T-cell (primary cell): ENCODE measurements around the gene PRDM12. TPM values are rescaled to one million over a fixed set of nuclear protein-coding genes. Genes with fewer than 3 reads are reported as not detected.

Experiments used
- ATAC-seq, 4 experiments: fragments of 200-7000 bp in 3 of 4; fragments of 150-1000 bp in 1 of 4; cut with Tn5 transposase; replicated peaks in 1 of 4; 1 replicate in 3 of 4; 2 replicates in 1 of 4; pipeline ENCODE4 v1.10.0; 2021; ENCODE audit warnings: moderate library complexity in 3 of 4, mild to moderate bottlenecking in 2 of 4, moderate number of reproducible peaks in 1 of 4
- CTCF ChIA-PET, 2 donors: fragments of 300-600 bp; sonication (Branson Sonifier 250); formaldehyde crosslinking; loops; one replicate each; lab custom pipeline; 2022; ENCODE audit warnings: antibody characterized with exemption in 2 of 2; lab: Charles Lee
- POLR2A ChIA-PET, 2 donors: fragments of 300-600 bp; sonication (Branson Sonifier 250); formaldehyde crosslinking; loops; one replicate each; lab custom pipeline; 2022; ENCODE audit warnings: antibody characterized with exemption in 2 of 2; lab: Charles Lee
- DNase-seq, 35 experiments: peaks; one replicate each; pipeline versions ENCODE4 v3.0.0 to v3.0.0-alpha.2; 2013 to 2023
- H3K27ac ChIP-seq: one replicate; pipeline ENCODE4 v1.5.1; 2013; ENCODE audit warnings: low read length
- H3K27me3 ChIP-seq, 2 experiments: replicated peaks in 1 of 2; 1 replicate in 1 of 2; 2 replicates in 1 of 2; pipeline versions ENCODE4 v1.6.1 to v1.7.0; 2013; ENCODE audit warnings: low read length in 1 of 2, mixed read lengths in 1 of 2; ENCODE audit not compliant: control insufficient read depth in 2 of 2, insufficient read depth in 2 of 2; ENCODE audit errors: extremely low read depth in 1 of 2
- H3K36me3 ChIP-seq, 2 donors: 1 replicate in 1 of 2; 2 replicates in 1 of 2; pipeline versions ENCODE4 v1.6.1 to v1.7.0; 2013; ENCODE audit warnings: low read length in 1 of 2; ENCODE audit not compliant: control insufficient read depth in 2 of 2, insufficient read depth in 1 of 2; ENCODE audit errors: extremely low read depth in 1 of 2
- H3K4me1 ChIP-seq, 2 experiments: 1 replicate in 1 of 2; 2 replicates in 1 of 2; pipeline versions ENCODE4 v1.6.1 to v1.7.0; 2013; ENCODE audit warnings: low read length in 2 of 2, mixed read lengths in 1 of 2; ENCODE audit not compliant: insufficient read depth in 2 of 2, control insufficient read depth in 1 of 2; ENCODE audit errors: extremely low read depth in 1 of 2
- H3K4me3 ChIP-seq, 2 donors: 1 replicate in 1 of 2; 2 replicates in 1 of 2; pipeline versions ENCODE4 v1.5.1 to v1.7.0; 2013; ENCODE audit warnings: mild to moderate bottlenecking in 2 of 2, low read length in 1 of 2, moderate library complexity in 1 of 2; ENCODE audit not compliant: control insufficient read depth in 1 of 2; ENCODE audit errors: extremely low read depth in 1 of 2
- H3K9me3 ChIP-seq: 2 replicates; pipeline ENCODE4 v1.7.0; 2013
- H3K27ac Mint-ChIP-seq, 2 donors: one replicate each; pipeline ENCODE4 v1.8.0; 2020 to 2021; ENCODE audit warnings: mild to moderate bottlenecking in 2 of 2, mixed read lengths in 2 of 2
- H3K27me3 Mint-ChIP-seq, 2 donors: one replicate each; pipeline ENCODE4 v1.8.0; 2021 to 2022; ENCODE audit warnings: mixed read lengths in 2 of 2
- H3K36me3 Mint-ChIP-seq: one replicate; pipeline ENCODE4 v1.8.0; 2021; ENCODE audit warnings: mixed read lengths
- H3K4me1 Mint-ChIP-seq, 3 donors: one replicate each; pipeline ENCODE4 v1.8.0; 2020 to 2022; ENCODE audit warnings: mixed read lengths in 3 of 3, mild to moderate bottlenecking in 1 of 3
- H3K4me3 Mint-ChIP-seq, 3 donors: one replicate each; pipeline ENCODE4 v1.8.0; 2020 to 2022; ENCODE audit warnings: mild to moderate bottlenecking in 3 of 3, mixed read lengths in 3 of 3, moderate library complexity in 3 of 3
- H3K9me3 Mint-ChIP-seq, 3 donors: one replicate each; pipeline ENCODE4 v1.8.0; 2020 to 2022; ENCODE audit warnings: mixed read lengths in 3 of 3
- WGBS: methylation state at CpG from one replicate; pipeline ENCODE4 v1.1.5; 2013; ENCODE audit warnings: missing lambda C conversion rate; ENCODE audit not compliant: insufficient coverage; 5-methylcytosine and 5-hydroxymethylcytosine counted together
- total RNA-seq, 35 experiments: library from RNA in 6 of 35; stranded (reverse) in 6 of 35; fragments of 120-200 nt in 1 of 35; gene quantifications; one replicate each; pipeline versions ENCODE4 v1.2.1 to v1.2.4 and lab custom pipeline; 2013 to 2026

PRDM12 gene
- total RNA-seq = under 1 TPM in 3 of 5 donors, not detected in 2; 0.13 to 0.19 (median 0.16) TPM
- 0.04 TPM for total RNA-seq (2013)
- 0 to 0.14 (median 0.06) reads per million in 29 experiments for total RNA-seq (lab: John Stamatoyannopoulos, UW)

DNA sequence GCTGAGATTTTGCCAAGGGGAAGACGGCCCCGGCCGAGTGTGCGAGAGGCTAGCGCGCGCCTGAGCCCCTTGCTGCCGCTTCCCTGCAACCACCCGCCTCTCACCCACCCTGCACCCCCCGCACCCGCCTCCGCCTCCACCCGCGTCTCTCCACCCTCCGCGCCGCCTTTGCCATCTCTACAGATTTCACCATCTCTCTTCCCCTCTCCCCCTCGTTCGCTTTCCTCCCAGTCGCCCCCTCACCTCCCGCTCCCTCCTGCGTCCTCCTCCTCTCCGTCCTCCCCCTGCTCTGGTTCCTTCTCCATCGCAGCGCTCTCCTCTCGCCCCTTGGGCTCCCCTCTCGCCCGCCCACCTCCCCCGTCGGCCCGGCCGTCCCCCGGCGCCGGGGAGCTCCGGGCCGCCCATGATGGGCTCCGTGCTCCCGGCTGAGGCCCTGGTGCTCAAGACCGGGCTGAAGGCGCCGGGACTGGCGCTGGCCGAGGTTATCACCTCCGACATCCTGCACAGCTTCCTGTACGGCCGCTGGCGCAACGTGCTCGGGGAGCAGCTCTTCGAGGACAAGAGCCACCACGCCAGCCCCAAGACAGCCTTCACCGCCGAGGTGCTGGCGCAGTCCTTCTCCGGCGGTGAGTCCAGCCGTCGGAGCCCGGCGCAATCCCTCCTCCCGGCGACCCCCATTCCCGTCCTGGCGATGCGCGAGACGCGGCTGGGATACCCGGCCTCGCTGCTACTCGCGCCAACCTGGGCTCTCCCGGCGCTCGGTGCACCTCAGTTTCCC lies at the start of gene PRDM12:
TSS of gene PRDM12 (plus strand) at position 344 of the 778 bp plus-strand sequence. CDS start at position 404, 60 bp downstream.
- H3K36me3 ChIP-seq = no peaks in the 10 kb centered on the region
- Mint-ChIP-seq H3K27ac (peak within 1 kb of the TSS in 1 of 2 donors; percentile 41), H3K4me3 (peak within 1 kb of the TSS in 2 of 3 donors; percentile 54 to 85), H3K27me3 (peaks cover 32 to 66% of the 10 kb centered on the region in 2 donors), H3K36me3 (no peaks in the 10 kb centered on the region), H3K9me3 (no peaks in the 10 kb centered on the region), H3K4me1 (peaks cover 20 to 35% (median 35%) of the 10 kb centered on the region in 3 donors)
- no peak within 1 kb of the TSS for H3K27ac ChIP-seq
- ATAC-seq (no peak), DNase-seq (no peak)
- POLR2A ChIA-PET = interaction anchor here in 1 of 2 donors (0.5 to 0.6 kb wide), 2 partner anchors 8 to 420 kb away, joined by 3 to 14 read pairs; no protein-coding TSS in a partner anchor
- H3K4me3 ChIP-seq = peak within 1 kb of the TSS in 1 of 2 donors; percentile 32
- peaks cover 2 to 61% of the 10 kb centered on the region in 2 experiments for H3K4me1 ChIP-seq
- 6% methylated on average over 55 of the region's 76 CpGs for WGBS
- peaks cover 13 to 92% of the 10 kb centered on the region in 2 experiments for H3K27me3 ChIP-seq
- no peaks in the 10 kb centered on the region for H3K9me3 ChIP-seq
- CTCF ChIA-PET = no interaction called here

DNA sequence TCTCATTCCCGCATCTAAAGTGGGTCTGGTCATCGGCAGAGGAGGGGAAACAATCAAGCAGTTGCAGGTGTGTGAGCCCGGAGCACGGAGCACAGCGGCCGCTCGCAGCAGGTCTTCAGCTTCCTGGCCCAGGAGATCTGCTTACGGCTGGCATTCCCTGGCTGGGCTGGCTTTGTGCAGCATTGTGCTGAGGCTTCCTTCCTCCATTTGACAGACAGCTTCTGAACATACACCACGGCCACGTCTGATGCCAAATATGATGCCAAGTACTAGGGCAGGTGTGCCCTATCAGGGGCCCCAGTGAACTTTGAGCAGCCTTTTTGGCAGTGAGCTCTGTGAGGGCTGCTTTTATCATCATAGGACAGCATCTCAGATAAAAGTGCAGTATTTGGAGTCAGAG lies 47.9 kb upstream of the PRDM12 start:
- no peak overlapping the region for H3K4me3 ChIP-seq
- no peak overlapping the region for H3K27ac Mint-ChIP-seq
- H3K36me3 ChIP-seq = peaks cover 18 to 91% of the 10 kb centered on the region in 2 donors
- H3K4me1 ChIP-seq = no peaks in the 10 kb centered on the region
- DNase-seq (no peak), ATAC-seq (no peak)
- ChIA-PET POLR2A (no interaction called here), CTCF (no interaction called here)
- H3K27me3 ChIP-seq = no peaks in the 10 kb centered on the region
- WGBS = 98% methylated on average over 8 of the region's 10 CpGs
- no peaks in the 10 kb centered on the region for H3K9me3 Mint-ChIP-seq
- H3K27ac ChIP-seq = no peak overlapping the region
- H3K27me3 Mint-ChIP-seq = no peaks in the 10 kb centered on the region
- no peak overlapping the region for H3K4me3 Mint-ChIP-seq
- H3K4me1 Mint-ChIP-seq = no peaks in the 10 kb centered on the region
- H3K36me3 Mint-ChIP-seq = peaks cover 65% of the 10 kb centered on the region
- no peaks in the 10 kb centered on the region for H3K9me3 ChIP-seq

DNA sequence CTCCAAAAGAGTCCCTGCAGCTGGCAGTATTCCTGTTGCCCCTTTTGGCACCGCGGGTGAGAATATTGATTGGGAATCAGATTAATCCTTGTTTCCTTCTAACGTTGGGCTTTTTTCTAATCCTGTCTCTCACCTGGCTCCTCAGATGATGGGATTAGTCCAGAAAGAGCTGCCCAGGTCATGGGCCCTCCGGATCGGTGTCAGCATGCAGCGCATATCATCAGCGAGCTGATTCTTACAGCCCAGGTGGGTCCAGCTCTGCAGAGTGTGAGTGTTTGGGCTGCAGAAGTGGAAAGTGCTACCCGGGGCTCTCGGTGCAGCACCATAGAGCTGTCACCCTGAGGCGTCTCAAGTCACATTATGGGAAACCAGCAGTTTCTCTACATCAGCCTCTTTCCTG lies 40.9 kb upstream of the PRDM12 start:
- no peak for ATAC-seq
- Histone ChIP-seq H3K27me3 (no peaks in the 10 kb centered on the region), H3K36me3 (peaks cover 18 to 87% of the 10 kb centered on the region in 2 donors), H3K4me3 (no peak overlapping the region), H3K27ac (no peak overlapping the region), H3K9me3 (no peaks in the 10 kb centered on the region), H3K4me1 (no peaks in the 10 kb centered on the region)
- no peak overlapping the region for H3K27ac Mint-ChIP-seq
- POLR2A ChIA-PET = no interaction called here
- DNase-seq = no peak
- peaks cover 57% of the 10 kb centered on the region for H3K36me3 Mint-ChIP-seq
- no peaks in the 10 kb centered on the region for H3K4me1 Mint-ChIP-seq
- 100% methylated on average over 7 of the region's 10 CpGs for WGBS
- H3K9me3 Mint-ChIP-seq = no peaks in the 10 kb centered on the region
- no peak overlapping the region for H3K4me3 Mint-ChIP-seq
- H3K27me3 Mint-ChIP-seq = no peaks in the 10 kb centered on the region
- CTCF ChIA-PET = no interaction called here

DNA sequence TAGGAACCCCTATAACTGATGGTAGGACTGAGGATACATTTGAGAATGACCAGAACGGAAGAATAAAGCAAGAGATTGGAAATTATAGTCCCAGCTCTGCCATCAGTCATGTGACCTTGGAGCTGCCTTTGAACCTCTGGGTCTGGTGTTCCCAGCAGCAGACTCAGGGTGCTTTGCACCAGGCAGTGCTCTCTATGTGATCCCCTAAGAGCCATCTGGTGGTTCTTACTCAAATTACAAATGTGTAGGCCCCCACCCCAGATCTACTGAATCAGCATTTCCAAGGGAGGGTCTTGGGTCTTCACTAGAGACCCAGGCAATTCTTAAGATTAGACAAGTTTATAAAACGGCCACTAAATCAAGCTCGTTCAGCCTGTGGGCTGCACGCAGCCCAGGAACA lies 40.2 kb upstream of the PRDM12 start:
- Histone ChIP-seq H3K36me3 (peaks cover 18 to 83% of the 10 kb centered on the region in 2 donors), H3K4me1 (no peaks in the 10 kb centered on the region), H3K27me3 (no peaks in the 10 kb centered on the region), H3K9me3 (no peaks in the 10 kb centered on the region), H3K4me3 (no peak overlapping the region), H3K27ac (no peak overlapping the region)
- no peaks in the 10 kb centered on the region for H3K27me3 Mint-ChIP-seq
- ATAC-seq (no peak), DNase-seq (no peak)
- WGBS = 86% methylated on average over 2 of the region's 4 CpGs
- no peak overlapping the region for H3K4me3 Mint-ChIP-seq
- CTCF ChIA-PET = no interaction called here
- no peak overlapping the region for H3K27ac Mint-ChIP-seq
- POLR2A ChIA-PET = no interaction called here
- H3K4me1 Mint-ChIP-seq = no peaks in the 10 kb centered on the region
- H3K36me3 Mint-ChIP-seq = peaks cover 57% of the 10 kb centered on the region
- H3K9me3 Mint-ChIP-seq = no peaks in the 10 kb centered on the region

DNA sequence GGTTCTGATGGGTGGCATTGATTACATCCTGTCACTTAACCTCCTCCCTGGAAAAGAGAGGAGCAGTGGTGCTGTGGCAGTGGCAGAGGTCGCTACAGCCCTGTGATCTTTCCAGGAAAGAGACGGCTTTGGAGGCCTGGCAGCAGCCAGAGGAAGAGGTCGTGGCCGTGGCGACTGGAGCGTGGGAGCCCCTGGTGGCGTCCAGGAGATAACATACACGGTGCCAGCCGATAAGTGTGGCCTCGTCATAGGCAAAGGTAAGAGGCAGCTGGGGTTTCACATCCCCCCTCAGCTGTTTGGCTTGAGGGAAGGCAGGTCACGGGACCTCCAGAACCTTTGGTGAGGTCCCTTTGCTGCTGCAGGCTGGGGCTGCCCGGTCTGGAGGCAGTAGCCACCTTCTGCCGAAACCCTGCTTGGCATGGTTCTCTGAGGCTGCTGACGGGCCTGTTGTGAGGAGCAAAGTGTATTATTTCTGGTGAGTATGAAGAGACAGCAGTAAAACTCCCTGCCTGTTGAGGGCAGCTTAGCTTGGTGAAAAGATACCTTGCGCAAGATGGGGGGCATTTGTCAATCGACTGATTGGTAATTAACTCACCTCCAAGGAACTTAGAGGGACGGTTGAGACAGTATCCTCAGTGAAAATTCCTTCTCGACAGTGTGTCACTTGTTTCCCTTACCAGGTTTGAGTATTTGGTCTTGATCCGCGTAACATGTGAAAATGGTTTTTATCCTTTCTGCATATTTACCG lies 38.0 kb upstream of the PRDM12 start:
- peaks cover 13 to 82% of the 10 kb centered on the region in 2 donors for H3K36me3 ChIP-seq
- no peaks in the 10 kb centered on the region for H3K9me3 ChIP-seq
- H3K36me3 Mint-ChIP-seq = peaks cover 52% of the 10 kb centered on the region
- ChIA-PET CTCF (no interaction called here), POLR2A (no interaction called here)
- DNase-seq (no peak), ATAC-seq (no peak)
- no peaks in the 10 kb centered on the region for H3K4me1 Mint-ChIP-seq
- no peaks in the 10 kb centered on the region for H3K27me3 Mint-ChIP-seq
- no peak overlapping the region for H3K27ac ChIP-seq
- no peaks in the 10 kb centered on the region for H3K27me3 ChIP-seq
- no peak overlapping the region for H3K4me3 ChIP-seq
- H3K4me1 ChIP-seq = no peaks in the 10 kb centered on the region
- H3K9me3 Mint-ChIP-seq = no peaks in the 10 kb centered on the region
- H3K27ac Mint-ChIP-seq = no peak overlapping the region
- no peak overlapping the region for H3K4me3 Mint-ChIP-seq
- WGBS = 94% methylated on average over 14 of the region's 21 CpGs

DNA sequence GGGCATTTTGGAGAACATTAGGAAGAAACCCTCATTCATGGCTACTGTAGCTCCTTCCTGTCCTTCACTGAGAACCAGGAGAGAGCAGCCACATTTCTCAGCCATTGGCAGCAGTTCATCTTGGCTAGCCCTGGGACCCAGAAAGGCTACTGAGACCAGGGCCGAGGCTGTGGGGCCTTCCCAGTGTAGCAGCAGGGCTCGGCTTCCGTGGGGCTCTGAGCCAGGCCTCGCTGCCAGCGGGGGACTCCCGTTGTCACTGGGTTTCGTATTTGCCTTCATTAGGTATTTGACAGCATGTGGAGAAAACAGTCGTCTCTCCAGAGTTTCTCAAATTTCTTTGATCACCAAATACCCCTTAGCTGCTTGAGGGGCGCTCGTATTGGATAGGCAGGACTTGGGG lies 37.3 kb upstream of the PRDM12 start:
- H3K36me3 Mint-ChIP-seq = peaks cover 58% of the 10 kb centered on the region
- CTCF ChIA-PET = no interaction called here
- WGBS = 95% methylated on average over 4 of the region's 10 CpGs

More for the DNA sequence above, 37.3 kb upstream of the PRDM12 start:
- Histone ChIP-seq H3K27ac (no peak overlapping the region), H3K27me3 (no peaks in the 10 kb centered on the region), H3K4me3 (no peak overlapping the region), H3K36me3 (peaks cover 13 to 88% of the 10 kb centered on the region in 2 donors), H3K9me3 (no peaks in the 10 kb centered on the region), H3K4me1 (no peaks in the 10 kb centered on the region)
- Mint-ChIP-seq H3K27ac (no peak overlapping the region), H3K4me1 (no peaks in the 10 kb centered on the region), H3K4me3 (no peak overlapping the region), H3K27me3 (no peaks in the 10 kb centered on the region), H3K9me3 (no peaks in the 10 kb centered on the region)
- POLR2A ChIA-PET = no interaction called here
- no peak for ATAC-seq
- no peak for DNase-seq
